B cell (primary cell): ENCODE results near the gene CHST13. TPM values are rescaled to one million over a fixed set of nuclear protein-coding genes. Genes with fewer than 3 reads are reported as not detected.

Experiments
- ATAC-seq: fragments of 200-7000 bp; cut with Tn5 transposase; one replicate; pipeline ENCODE4 v1.10.0; 2021; ENCODE audit warnings: low read depth, mild to moderate bottlenecking, moderate number of reproducible peaks, moderate library complexity
- CTCF ChIA-PET: fragments of 350-600 bp; sonication (Branson Sonifier 250); formaldehyde crosslinking; loops from one replicate; lab custom pipeline; 2021; ENCODE audit warnings: antibody characterized with exemption, inconsistent platforms; lab: Charles Lee
- POLR2A ChIA-PET: fragments of 350-600 bp; sonication (Branson Sonifier 250); formaldehyde crosslinking; loops from one replicate; lab custom pipeline; 2021; ENCODE audit warnings: antibody characterized with exemption; lab: Charles Lee
- DNase-seq: peaks from one replicate; pipeline ENCODE4 v3.0.0; 2013
- H2AFZ ChIP-seq: 2 replicates; pipeline ENCODE4 v1.6.1; 2012; ENCODE audit warnings: mild to moderate bottlenecking, low read depth, low read length; ENCODE audit not compliant: insufficient read depth, poor library complexity, severe bottlenecking
- H3K27ac ChIP-seq, 2 donors: 1 replicate in 1 of 2; 2 replicates in 1 of 2; pipeline ENCODE4 v1.5.1; 2012 to 2013; ENCODE audit warnings: low read length in 2 of 2, mild to moderate bottlenecking in 2 of 2, moderate library complexity in 1 of 2
- H3K27me3 ChIP-seq, 4 experiments: fragments of 200-600 bp in 1 of 4; sonication (generic) in 1 of 4; replicated peaks in 1 of 4; 1 replicate in 2 of 4; 2 replicates in 2 of 4; pipeline versions ENCODE4 v1.6.1 to v1.7.0; 2013 to 2016; ENCODE audit warnings: low read length in 3 of 4, mild to moderate bottlenecking in 2 of 4, mixed read lengths in 1 of 4, moderate library complexity in 1 of 4; ENCODE audit not compliant: insufficient read depth in 4 of 4, control insufficient read depth in 3 of 4; ENCODE audit errors: control extremely low read depth in 1 of 4
- H3K36me3 ChIP-seq, 2 experiments: replicated peaks in 1 of 2; 1 replicate in 1 of 2; 2 replicates in 1 of 2; pipeline versions ENCODE4 v1.6.1 to v1.7.1; 2013; ENCODE audit warnings: low read length in 1 of 2; ENCODE audit not compliant: insufficient read depth in 2 of 2, control insufficient read depth in 1 of 2; ENCODE audit errors: control extremely low read depth in 1 of 2, extremely low read depth in 1 of 2
- H3K4me1 ChIP-seq, 2 donors: fragments of 200-600 bp in 1 of 2; sonication (generic) in 1 of 2; 1 replicate in 1 of 2; 2 replicates in 1 of 2; pipeline versions ENCODE4 v1.5.1 to v1.6.1; 2013 to 2017; ENCODE audit warnings: low read length in 2 of 2; ENCODE audit not compliant: control insufficient read depth in 2 of 2, insufficient read depth in 2 of 2
- H3K4me2 ChIP-seq: replicated peaks from 2 replicates; pipeline ENCODE3; 2012; ENCODE audit warnings: mild to moderate bottlenecking, low read depth, low read length; ENCODE audit not compliant: poor library complexity, severe bottlenecking
- H3K4me3 ChIP-seq, 5 experiments: fragments of 200-600 bp in 1 of 5; sonication (generic) in 1 of 5; 1 replicate in 3 of 5; 2 replicates in 2 of 5; pipeline versions ENCODE4 v1.5.1 to v1.7.0; 2011 to 2016; ENCODE audit warnings: low read length in 4 of 5, mild to moderate bottlenecking in 4 of 5, low read depth in 2 of 5, control low read depth in 1 of 5, moderate library complexity in 1 of 5; ENCODE audit not compliant: insufficient read depth in 1 of 5; ENCODE audit errors: control extremely low read depth in 1 of 5, extremely low read depth in 1 of 5
- H3K79me2 ChIP-seq: fragments of 200-600 bp; sonication (generic); one replicate; pipeline ENCODE4 v1.6.0; 2016; ENCODE audit warnings: low read length; ENCODE audit not compliant: control insufficient read depth, insufficient read depth
- H3K9ac ChIP-seq: fragments of 200-600 bp; sonication (generic); 2 replicates; pipeline ENCODE4 v1.6.1; 2017; ENCODE audit warnings: mild to moderate bottlenecking, low read length, moderate library complexity
- H3K9me3 ChIP-seq, 3 donors: one replicate each; pipeline versions ENCODE4 v1.6.1 to v1.7.1; 2013; ENCODE audit warnings: low read length in 2 of 3; ENCODE audit not compliant: control insufficient read depth in 2 of 3, insufficient read depth in 1 of 3; ENCODE audit errors: control extremely low read depth in 1 of 3
- H4K20me1 ChIP-seq: 2 replicates; pipeline ENCODE4 v1.6.0; 2012; ENCODE audit warnings: mild to moderate bottlenecking, low read length; ENCODE audit not compliant: insufficient read depth, control insufficient read depth, poor library complexity, severe bottlenecking
- H3K27ac Mint-ChIP-seq: one replicate; pipeline ENCODE4 v1.8.0; 2021; ENCODE audit warnings: mixed read lengths
- H3K27me3 Mint-ChIP-seq: one replicate; pipeline ENCODE4 v1.8.0; 2021; ENCODE audit warnings: mixed read lengths
- H3K4me1 Mint-ChIP-seq: one replicate; pipeline ENCODE4 v1.8.0; 2021; ENCODE audit warnings: mixed read lengths
- H3K4me3 Mint-ChIP-seq: one replicate; pipeline ENCODE4 v1.8.0; 2021; ENCODE audit warnings: mixed read lengths
- H3K9me3 Mint-ChIP-seq: one replicate; pipeline ENCODE4 v1.8.0; 2022; ENCODE audit warnings: mixed read lengths; ENCODE audit not compliant: insufficient read depth
- EZH2 ChIP-seq: IDR thresholded peaks from 2 replicates; pipeline ENCODE4 v1.6.1; 2012; ENCODE audit warnings: borderline replicate concordance, low read depth, mild to moderate bottlenecking, moderate library complexity, low read length; ENCODE audit not compliant: insufficient read depth, poor library complexity, severe bottlenecking
- WGBS: methylation state at CpG from one replicate; pipeline ENCODE4 v1.1.5; 2013; ENCODE audit warnings: missing lambda C conversion rate; ENCODE audit not compliant: insufficient coverage; 5-methylcytosine and 5-hydroxymethylcytosine counted together
- intact Hi-C: fragments of 100-400 bp; cut with micrococcal nuclease; formaldehyde crosslinking; loops from one replicate; pipeline ENCODE4 v1.10.0; 2022
- polyA plus RNA-seq: library from polyadenylated mRNA; depleted of rRNA; stranded (reverse); fragments of >200 nt; gene quantifications from 2 replicates; pipeline ENCODE4 v1.2.3, GENCODE V29; 2012
- total RNA-seq, 2 donors: library from RNA; stranded (reverse); fragments of 120-200 nt in 1 of 2; gene quantifications; 1 replicate in 1 of 2; 2 replicates in 1 of 2; pipeline versions ENCODE4 v1.2.3 to v1.2.4, GENCODE V29; 2013 to 2022
- TF ChIP-seq, protein P1 (sequence below): fragments of 200-600 bp; IDR thresholded peaks from one replicate; pipeline ENCODE4 v1.8.0; 2022; ENCODE audit warnings: antibody characterized with exemption, mild to moderate bottlenecking

Gene CHST13
- total and polyA plus RNA-seq, 2 donors (not counting 1 experiment from before 2014, with no cell fraction given), result 0.07 TPM; not detected in 1

GRCh38 chr3:126538316-126538715, 14.4 kb downstream of the CHST13 start:
- no peak for ATAC-seq
- no peak overlapping the region for H3K27ac ChIP-seq
- DNase-seq, result no peak
- Mint-ChIP-seq H3K27ac (no peak overlapping the region), H3K9me3 (no peaks in the 10 kb centered on the region), H3K4me1 (no peaks in the 10 kb centered on the region), H3K4me3 (no peak overlapping the region), H3K27me3 (peaks cover 11% of the 10 kb centered on the region)
- H3K4me3 ChIP-seq, result no peak overlapping the region
- peaks cover 0 to 6% of the 10 kb centered on the region in 2 donors for H3K4me1 ChIP-seq
- TF ChIP-seq, protein P1, sequence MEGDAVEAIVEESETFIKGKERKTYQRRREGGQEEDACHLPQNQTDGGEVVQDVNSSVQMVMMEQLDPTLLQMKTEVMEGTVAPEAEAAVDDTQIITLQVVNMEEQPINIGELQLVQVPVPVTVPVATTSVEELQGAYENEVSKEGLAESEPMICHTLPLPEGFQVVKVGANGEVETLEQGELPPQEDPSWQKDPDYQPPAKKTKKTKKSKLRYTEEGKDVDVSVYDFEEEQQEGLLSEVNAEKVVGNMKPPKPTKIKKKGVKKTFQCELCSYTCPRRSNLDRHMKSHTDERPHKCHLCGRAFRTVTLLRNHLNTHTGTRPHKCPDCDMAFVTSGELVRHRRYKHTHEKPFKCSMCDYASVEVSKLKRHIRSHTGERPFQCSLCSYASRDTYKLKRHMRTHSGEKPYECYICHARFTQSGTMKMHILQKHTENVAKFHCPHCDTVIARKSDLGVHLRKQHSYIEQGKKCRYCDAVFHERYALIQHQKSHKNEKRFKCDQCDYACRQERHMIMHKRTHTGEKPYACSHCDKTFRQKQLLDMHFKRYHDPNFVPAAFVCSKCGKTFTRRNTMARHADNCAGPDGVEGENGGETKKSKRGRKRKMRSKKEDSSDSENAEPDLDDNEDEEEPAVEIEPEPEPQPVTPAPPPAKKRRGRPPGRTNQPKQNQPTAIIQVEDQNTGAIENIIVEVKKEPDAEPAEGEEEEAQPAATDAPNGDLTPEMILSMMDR, result no peak
- no peak for TF ChIP-seq EZH2
- H3K4me2 ChIP-seq, result no peak overlapping the region
- no peak overlapping the region for H2AFZ ChIP-seq
- no peaks in the 10 kb centered on the region for H4K20me1 ChIP-seq
- WGBS, result 96% methylated on average over 9 of the region's 9 CpGs
- ChIA-PET POLR2A (no interaction called here), CTCF (interaction anchor here (1.2 kb wide), 1 partner anchor 16 kb away, joined by 3 read pairs; no protein-coding TSS in a partner anchor)
- H3K9me3 ChIP-seq, result peaks cover 0 to 8% (median 0%) of the 10 kb centered on the region in 3 donors
- no peaks in the 10 kb centered on the region for H3K79me2 ChIP-seq
- no peak overlapping the region for H3K9ac ChIP-seq
- H3K27me3 ChIP-seq, result peaks cover 0 to 4% (median 0%) of the 10 kb centered on the region in 4 experiments
- no peaks in the 10 kb centered on the region for H3K36me3 ChIP-seq
- intact Hi-C loops, result no loop called here

DNA sequence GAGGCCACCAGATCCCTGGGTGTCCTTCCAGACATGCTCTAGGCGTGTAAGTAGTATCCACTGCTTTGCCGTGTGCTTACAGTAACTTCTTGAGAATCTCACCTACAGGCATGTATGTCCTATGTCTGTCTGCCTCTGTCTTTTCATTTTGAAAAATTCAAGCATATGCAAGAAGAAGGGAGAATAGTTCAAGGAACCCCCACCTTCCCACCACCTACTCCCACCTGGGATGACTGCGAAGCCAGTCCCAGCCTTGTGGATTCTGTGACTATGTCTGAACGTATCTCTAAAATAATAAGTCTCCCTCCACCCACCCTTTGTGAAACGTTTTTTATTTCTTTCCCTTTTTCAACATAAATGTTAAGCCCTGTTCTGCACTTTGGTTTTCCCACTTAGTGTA, 15.0 kb downstream of the CHST13 start:
- H3K27me3 Mint-ChIP-seq, result peaks cover 11% of the 10 kb centered on the region
- H3K9me3 Mint-ChIP-seq, result no peaks in the 10 kb centered on the region
- Histone ChIP-seq H4K20me1 (no peaks in the 10 kb centered on the region), H3K79me2 (no peaks in the 10 kb centered on the region), H3K9ac (no peak overlapping the region), H3K27me3 (peaks cover 0 to 4% (median 0%) of the 10 kb centered on the region in 4 experiments), H3K4me3 (no peak overlapping the region), H3K27ac (no peak overlapping the region), H3K9me3 (peaks cover 0 to 8% (median 0%) of the 10 kb centered on the region in 3 donors), H3K4me1 (peaks cover 0 to 6% of the 10 kb centered on the region in 2 donors), H3K4me2 (no peak overlapping the region), H2AFZ (no peak overlapping the region), H3K36me3 (no peaks in the 10 kb centered on the region)
- no peaks in the 10 kb centered on the region for H3K4me1 Mint-ChIP-seq
- intact Hi-C loops, result no loop called here
- no peak for DNase-seq
- 81% methylated on average over 3 of the region's 5 CpGs for WGBS
- no peak for ATAC-seq
- POLR2A ChIA-PET, result no interaction called here
- CTCF ChIA-PET, result interaction anchor here (1.2 kb wide), 1 partner anchor 16 kb away, joined by 3 read pairs; no protein-coding TSS in a partner anchor
- TF ChIP-seq, protein P1, result no peak
- no peak for TF ChIP-seq EZH2
- H3K27ac Mint-ChIP-seq, result no peak overlapping the region
- no peak overlapping the region for H3K4me3 Mint-ChIP-seq
